ENCODE measurements around the gene GALNTL6. TPM values are rescaled to one million over a fixed set of nuclear protein-coding genes. Genes with fewer than 3 reads are reported as not detected.

The GALNTL6 gene
- total RNA-seq, 1 donor from 2014 or later, result not detected

DNA sequence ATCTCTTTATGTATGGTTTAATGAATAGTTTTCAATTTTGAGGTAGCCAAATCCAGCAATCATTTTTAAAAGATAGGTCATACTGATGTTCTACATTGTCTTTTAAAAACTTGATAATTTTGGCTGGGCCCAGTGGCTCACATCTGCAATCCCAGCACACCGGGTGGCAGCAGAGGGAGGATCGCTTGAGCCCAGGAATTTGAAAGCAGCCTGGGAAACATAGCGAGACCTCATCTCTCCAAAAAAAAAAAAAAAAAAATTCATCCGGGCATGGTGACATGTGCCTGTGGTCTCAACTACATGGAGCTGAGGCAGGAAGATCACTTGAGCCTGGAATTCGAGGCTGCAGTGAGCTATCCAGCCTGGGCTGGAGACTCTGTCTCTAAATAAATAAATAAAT, 419.8 kb downstream of the GALNTL6 start:
- TF ChIP-seq, protein P1, sequence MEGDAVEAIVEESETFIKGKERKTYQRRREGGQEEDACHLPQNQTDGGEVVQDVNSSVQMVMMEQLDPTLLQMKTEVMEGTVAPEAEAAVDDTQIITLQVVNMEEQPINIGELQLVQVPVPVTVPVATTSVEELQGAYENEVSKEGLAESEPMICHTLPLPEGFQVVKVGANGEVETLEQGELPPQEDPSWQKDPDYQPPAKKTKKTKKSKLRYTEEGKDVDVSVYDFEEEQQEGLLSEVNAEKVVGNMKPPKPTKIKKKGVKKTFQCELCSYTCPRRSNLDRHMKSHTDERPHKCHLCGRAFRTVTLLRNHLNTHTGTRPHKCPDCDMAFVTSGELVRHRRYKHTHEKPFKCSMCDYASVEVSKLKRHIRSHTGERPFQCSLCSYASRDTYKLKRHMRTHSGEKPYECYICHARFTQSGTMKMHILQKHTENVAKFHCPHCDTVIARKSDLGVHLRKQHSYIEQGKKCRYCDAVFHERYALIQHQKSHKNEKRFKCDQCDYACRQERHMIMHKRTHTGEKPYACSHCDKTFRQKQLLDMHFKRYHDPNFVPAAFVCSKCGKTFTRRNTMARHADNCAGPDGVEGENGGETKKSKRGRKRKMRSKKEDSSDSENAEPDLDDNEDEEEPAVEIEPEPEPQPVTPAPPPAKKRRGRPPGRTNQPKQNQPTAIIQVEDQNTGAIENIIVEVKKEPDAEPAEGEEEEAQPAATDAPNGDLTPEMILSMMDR (IDR thresholded peaks at IDR 0.05; ENCODE audit: borderline replicate concordance), result no peak

GRCh38 chr4:172243551-172243950, 430.3 kb downstream of the GALNTL6 start:
- H3K4me3 ChIP-seq, result no peak overlapping the region
- TF ChIP-seq, protein P1 (IDR thresholded peaks at IDR 0.05; ENCODE audit: borderline replicate concordance), result no peak
- H3K36me3 ChIP-seq, result no peaks in the 10 kb centered on the region
- H3K27me3 ChIP-seq (ENCODE audit: low read depth), result no peaks in the 10 kb centered on the region
- H3K9me3 ChIP-seq (replicated peaks), result no peaks in the 10 kb centered on the region
- intact Hi-C loops (cut with micrococcal nuclease), result no loop called here
- no peak overlapping the region for H3K27ac ChIP-seq (replicated peaks)
- H3K4me1 ChIP-seq, result no peaks in the 10 kb centered on the region
- no peak for DNase-seq

More for the DNA sequence above, 419.8 kb downstream of the GALNTL6 start:
- Histone ChIP-seq H3K4me1 (no peaks in the 10 kb centered on the region), H3K27me3 (ENCODE audit: low read depth) (no peaks in the 10 kb centered on the region), H3K27ac (replicated peaks) (no peak overlapping the region), H3K36me3 (no peaks in the 10 kb centered on the region), H3K4me3 (no peak overlapping the region), H3K9me3 (replicated peaks) (peaks cover 16% of the 10 kb centered on the region)
- DNase-seq, result no peak
- intact Hi-C loops (cut with micrococcal nuclease), result no loop called here

GRCh38 chr4:172245516-172245915, 432.3 kb downstream of the GALNTL6 start:
- no peaks in the 10 kb centered on the region for H3K36me3 ChIP-seq
- TF ChIP-seq, protein P1 (IDR thresholded peaks at IDR 0.05; ENCODE audit: borderline replicate concordance), result no peak
- DNase-seq, result no peak
- H3K4me3 ChIP-seq, result no peak overlapping the region
- H3K9me3 ChIP-seq (replicated peaks), result no peaks in the 10 kb centered on the region
- H3K27me3 ChIP-seq (ENCODE audit: low read depth), result no peaks in the 10 kb centered on the region
- no peaks in the 10 kb centered on the region for H3K4me1 ChIP-seq
- intact Hi-C loops (cut with micrococcal nuclease), result no loop called here
- H3K27ac ChIP-seq (replicated peaks), result no peak overlapping the region

DNA sequence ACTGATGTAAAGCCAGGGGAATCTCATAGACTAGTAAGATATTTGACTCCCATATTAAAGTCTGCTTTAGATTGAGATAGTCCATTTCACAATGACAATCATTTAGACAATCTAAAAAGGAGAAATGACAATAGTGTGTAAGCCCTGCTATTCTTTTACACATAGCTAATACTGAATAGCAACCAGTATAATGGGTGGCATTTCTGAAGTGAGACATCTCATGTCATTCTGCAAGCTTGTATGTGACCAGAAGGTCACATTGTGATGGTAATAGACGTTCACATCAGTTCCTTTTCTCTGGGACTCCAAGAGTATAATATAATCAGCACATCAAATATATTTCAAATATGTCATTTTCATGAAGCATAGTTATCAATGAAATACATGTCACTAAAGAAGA, 440.2 kb downstream of the GALNTL6 start:
- Histone ChIP-seq H3K4me3 (no peak overlapping the region), H3K4me1 (no peaks in the 10 kb centered on the region), H3K9me3 (replicated peaks) (no peaks in the 10 kb centered on the region), H3K36me3 (no peaks in the 10 kb centered on the region), H3K27me3 (ENCODE audit: low read depth) (no peaks in the 10 kb centered on the region), H3K27ac (replicated peaks) (no peak overlapping the region)
- TF ChIP-seq, protein P1 (IDR thresholded peaks at IDR 0.05; ENCODE audit: borderline replicate concordance), result no peak
- intact Hi-C loops (cut with micrococcal nuclease), result no loop called here
- no peak for DNase-seq

GRCh38 chr4:172256820-172257219, 443.6 kb downstream of the GALNTL6 start:
- Histone ChIP-seq H3K4me1 (no peaks in the 10 kb centered on the region), H3K4me3 (no peak overlapping the region), H3K36me3 (no peaks in the 10 kb centered on the region), H3K27me3 (ENCODE audit: low read depth) (no peaks in the 10 kb centered on the region), H3K27ac (replicated peaks) (no peak overlapping the region), H3K9me3 (replicated peaks) (peaks cover 7% of the 10 kb centered on the region)
- TF ChIP-seq, protein P1 (IDR thresholded peaks at IDR 0.05; ENCODE audit: borderline replicate concordance), result no peak
- intact Hi-C loops (cut with micrococcal nuclease), result no loop called here
- no peak for DNase-seq

DNA sequence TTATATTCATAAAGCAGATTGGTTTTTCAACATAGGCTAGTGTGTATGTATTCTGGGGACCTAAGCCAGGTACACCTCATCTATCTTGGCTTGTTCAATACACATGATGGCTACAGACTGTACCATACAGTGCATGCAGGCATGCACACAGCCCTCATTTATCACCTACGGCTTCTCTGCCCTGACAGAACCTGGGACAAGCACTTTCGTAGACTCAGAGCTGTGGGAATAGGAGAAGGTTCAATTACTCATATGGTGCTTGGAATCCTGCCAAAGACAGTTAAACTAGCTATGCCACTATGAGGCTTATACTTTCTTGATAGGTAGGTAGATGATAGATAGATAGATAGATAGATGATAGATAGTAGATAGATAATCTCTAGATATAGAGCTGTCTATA, 457.2 kb downstream of the GALNTL6 start:
- Histone ChIP-seq H3K4me1 (no peaks in the 10 kb centered on the region), H3K9me3 (replicated peaks) (no peaks in the 10 kb centered on the region), H3K27me3 (ENCODE audit: low read depth) (no peaks in the 10 kb centered on the region), H3K27ac (replicated peaks) (no peak overlapping the region), H3K36me3 (no peaks in the 10 kb centered on the region), H3K4me3 (no peak overlapping the region)
- DNase-seq, result no peak
- intact Hi-C loops (cut with micrococcal nuclease), result no loop called here
- TF ChIP-seq, protein P1 (IDR thresholded peaks at IDR 0.05; ENCODE audit: borderline replicate concordance), result no peak

All from left ventricle myocardium inferior (tissue), 1 donor.